GM21576 (cell line): Measurements from ENCODE around the gene TBXA2R.
"Not testable (repeated sequence)": the region's sequence is repeated elsewhere in the genome, so short reads cannot be mapped to it uniquely, and the experiment has no call there.

ENCODE experiments used
- ATAC-seq: cut with Tn5 transposase; IDR thresholded peaks from one replicate; pipeline ENCODE4 v1.9.1; 2021; ENCODE audit warnings: mild to moderate bottlenecking, moderate library complexity; ENCODE audit not compliant: unreplicated experiment

The TBXA2R gene

GRCh38 chr19:3641515-3642269 is 35.0 kb upstream of the TBXA2R start:
- no peak for ATAC-seq

DNA sequence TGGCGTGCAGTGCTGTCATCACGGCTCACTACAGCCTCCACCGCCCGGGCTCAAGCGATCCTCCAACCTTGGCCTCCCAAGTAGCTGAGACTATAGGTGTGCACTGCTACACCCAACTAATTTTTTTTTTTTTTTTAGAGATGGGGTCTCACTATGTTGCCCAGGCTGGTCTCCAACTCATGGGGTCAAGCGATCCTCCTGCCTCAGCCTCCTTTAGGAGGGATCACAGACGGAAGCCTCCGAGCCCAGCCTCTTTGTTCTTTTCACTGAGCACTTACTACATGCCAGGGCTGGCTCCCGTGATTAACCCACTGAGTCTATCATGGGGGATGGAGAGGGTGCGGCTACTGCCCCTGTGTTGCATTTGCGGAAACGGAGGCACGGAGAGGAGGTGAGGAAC is 32.8 kb upstream of the TBXA2R start:
- ATAC-seq, result no peak

DNA sequence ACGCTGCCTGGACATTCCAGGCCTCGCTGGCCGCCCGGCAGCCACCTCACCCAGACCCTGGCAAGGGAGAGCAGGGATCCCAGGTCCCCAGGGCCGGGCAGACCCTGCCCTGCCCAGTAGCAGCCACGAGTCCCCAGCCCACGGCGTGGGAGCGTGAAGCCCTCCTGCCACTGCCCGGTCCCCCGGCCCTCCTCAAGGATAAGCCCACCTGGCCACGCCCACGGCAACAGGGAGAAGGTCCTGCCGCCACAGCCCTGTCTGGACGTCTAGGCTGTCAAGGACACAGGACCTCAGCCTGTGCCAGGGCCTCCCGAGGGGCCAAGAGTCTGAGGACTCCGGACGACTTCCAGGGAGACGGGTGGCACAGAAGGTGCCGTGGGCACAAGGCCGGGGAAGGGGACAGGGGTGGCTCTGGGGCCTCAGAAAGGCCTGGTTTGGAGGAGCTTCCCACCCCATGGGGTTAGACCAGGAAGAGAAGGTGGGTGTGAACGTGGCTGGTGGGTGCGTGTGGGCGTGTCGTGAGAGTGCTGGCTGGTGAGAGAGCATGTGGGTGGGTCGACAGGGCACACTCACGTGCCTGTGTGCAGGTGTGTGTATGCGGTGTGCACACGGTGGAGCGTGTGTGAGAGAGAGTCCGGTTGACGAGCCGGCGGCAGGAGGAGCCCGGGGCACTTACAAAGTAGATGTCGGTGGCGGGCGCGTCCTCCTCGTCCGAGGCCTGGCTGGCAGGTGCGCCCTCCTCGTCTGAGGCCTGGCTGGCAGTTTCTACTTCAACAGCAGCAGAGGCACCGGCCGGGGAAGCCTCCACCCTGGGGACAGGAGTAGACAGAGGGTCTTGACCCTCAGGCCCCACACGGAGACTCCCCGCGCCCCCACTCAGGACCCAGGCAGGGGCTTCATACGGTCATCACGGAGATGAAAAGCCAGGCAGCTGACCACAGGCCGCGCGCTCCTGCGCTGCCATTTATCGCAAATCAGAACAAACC is 31.8 kb upstream of the TBXA2R start:
- ATAC-seq, result no peak

- ATAC-seq, result no peak
These were observed 30.9 kb upstream of the TBXA2R start for GRCh38 chr19:3637621-3638020.

GRCh38 chr19:3636962-3637361 is 30.3 kb upstream of the TBXA2R start:
- no peak for ATAC-seq

GRCh38 chr19:3636506-3636905 is 29.8 kb upstream of the TBXA2R start:
- ATAC-seq, result no peak

DNA sequence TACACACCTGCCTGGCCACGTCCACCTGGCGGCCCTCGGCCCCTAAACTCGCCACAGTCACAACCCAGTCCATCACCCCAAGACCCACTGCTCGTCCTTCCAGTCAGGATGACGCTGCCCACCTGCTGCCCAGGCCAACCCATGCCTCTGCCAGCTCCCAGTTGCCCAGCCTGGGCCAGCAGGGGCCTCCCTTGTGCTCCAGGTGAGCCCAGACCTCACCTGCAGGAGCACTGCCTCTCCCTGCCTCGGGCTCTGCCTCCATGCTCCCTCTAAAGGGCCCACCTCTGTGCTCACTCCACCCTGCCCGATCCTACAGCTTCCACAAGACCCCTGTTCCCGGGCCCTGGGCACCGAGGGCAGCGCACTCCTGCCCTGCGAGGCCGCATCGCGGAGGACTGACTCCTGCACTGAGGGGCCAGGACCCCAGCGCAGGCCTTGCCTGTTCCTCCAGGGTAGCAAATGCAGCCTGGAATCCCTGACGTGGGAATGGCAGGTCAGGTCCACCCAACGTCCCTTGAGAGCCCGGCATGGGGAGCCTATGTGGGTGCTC is 27.9 kb upstream of the TBXA2R start:
- no peak for ATAC-seq

DNA sequence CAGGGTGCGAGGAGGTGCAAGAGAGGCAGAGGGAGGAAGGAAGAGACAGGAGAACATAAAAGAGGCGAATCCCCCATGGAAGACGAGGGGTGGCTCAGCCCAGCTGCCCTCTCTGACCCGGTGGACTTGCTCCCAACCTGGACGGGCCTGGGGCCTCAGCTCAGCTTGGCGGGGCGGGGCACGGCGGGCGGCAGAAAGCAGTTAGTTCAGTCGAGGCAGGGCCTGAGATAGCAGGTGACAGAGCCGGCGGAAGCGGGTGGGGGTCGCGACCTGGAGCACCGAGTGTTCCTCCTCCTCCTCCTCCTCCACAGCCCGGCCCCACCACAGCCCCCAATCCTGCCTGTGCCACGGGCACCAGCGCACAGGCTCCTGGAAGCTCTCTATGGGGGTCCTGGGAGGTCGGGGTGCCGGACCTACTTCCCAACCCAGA is 26.9 kb upstream of the TBXA2R start:
- ATAC-seq, result no peak

DNA sequence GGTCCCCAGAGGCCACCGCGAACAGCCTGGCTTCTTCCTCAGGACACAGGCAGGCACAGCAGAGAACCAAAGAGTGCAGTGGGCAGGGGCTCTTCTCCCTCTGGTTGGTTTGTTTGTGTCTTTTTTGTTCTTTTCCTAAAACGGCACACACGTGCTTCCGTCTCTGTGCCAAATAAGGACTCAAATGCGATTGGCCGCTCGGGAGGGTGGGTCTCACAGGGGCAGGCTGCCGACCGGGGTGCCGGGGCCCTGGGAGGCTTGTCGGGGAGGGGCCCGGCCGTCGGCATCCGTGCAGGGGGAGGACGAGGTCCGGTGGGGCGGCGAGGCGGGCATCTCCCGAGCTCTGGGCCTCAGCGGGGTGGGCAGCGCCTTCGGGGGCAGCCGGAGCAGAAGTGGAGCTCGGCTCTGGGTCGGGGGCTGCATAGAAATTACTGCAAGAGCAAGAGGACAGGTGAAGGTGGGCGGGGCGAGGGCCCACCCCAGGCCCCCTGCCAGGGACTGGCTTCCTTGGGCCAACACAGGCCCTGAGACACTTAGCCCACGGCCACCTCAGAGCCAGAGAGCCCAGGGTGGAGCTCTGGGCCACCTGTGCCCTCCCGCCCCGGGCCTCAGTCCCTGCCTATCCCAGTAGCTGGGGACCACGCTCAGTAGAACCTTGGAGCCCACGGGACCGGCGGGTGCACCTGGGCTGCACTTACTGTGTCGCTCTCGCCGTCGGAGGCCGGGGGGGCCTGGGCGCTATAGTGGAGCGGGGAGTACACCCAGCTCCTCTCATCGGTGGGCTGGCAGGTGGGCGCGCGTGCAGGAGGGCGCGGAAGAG is 26.3 kb upstream of the TBXA2R start:
- no peak for ATAC-seq

GRCh38 chr19:3632098-3632497 is 25.4 kb upstream of the TBXA2R start:
- no peak for ATAC-seq

GRCh38 chr19:3631053-3631861 is 24.6 kb upstream of the TBXA2R start:
- no peak for ATAC-seq

DNA sequence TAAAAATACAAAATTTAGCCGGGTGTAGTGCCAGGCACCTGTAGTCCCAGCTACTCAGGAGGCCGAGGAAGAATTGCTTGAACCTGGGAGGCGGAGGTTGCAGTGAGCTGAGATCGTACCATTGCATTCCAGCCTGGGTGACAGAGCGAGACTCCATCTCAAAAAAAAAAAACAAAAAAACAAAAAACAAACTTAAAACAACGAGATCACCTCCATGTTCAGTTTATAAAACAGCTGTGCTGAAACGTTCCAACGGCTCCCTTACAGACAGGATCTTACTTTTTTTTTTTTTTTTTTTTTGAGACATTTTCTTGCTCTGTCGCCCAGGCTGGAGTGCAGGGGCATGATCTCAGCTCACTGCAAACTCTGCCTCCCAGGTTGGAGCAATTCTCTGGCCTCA is 22.1 kb upstream of the TBXA2R start:
- not testable (repeated sequence) for ATAC-seq

DNA sequence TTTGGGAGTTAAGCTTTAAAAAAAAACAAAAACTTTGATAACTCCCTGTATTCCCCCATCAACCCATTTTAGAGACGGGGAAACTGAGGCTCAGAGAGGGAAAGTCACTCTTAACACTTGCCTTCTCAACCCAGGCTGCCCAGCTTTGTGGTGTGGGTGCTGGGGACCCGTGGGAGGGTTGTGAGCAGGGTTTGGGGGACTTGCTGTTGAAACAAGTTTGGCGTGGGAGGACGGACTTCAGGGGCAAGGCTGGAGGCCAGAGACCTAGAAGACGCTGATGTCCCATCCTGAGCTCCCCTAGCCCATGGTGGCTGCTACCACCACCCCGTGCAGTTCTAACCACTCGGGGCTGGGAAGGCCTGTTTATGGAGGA is 20.7 kb upstream of the TBXA2R start:
- no peak for ATAC-seq

- ATAC-seq, result peak; percentile 83
These were observed 20.0 kb upstream of the TBXA2R start, which contains the start of gene CACTIN for GRCh38 chr19:3626473-3627350. CACTIN (minus strand) TSS chr19:3626790; CDS start chr19:3626762, 28 bp downstream.

GRCh38 chr19:3625996-3626472 is 19.4 kb upstream of the TBXA2R start:
- peak; percentile 3 for ATAC-seq

GRCh38 chr19:3623716-3624115 is 17.0 kb upstream of the TBXA2R start:
- ATAC-seq, result no peak

GRCh38 chr19:3622224-3622623 is 15.5 kb upstream of the TBXA2R start:
- ATAC-seq, result no peak

DNA sequence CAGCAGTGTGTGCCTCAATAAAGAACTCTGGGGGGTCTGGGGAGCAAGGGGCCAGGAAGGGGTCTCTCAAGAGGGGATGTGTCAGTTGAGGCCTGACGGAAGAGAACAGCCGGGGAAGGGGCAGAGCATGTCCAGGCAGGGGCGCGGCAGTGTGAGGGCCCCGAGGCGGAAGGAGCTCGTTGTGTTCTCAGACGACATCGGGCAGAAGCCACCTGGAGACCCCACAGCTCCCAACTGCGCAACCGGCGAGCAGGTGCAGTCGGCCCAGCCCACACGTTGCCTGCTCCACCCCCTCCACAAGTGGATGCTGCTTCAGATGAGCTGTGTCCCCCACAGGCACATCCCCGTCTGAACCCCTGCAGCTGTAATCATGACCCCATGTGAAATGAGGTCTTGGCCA is 15.0 kb upstream of the TBXA2R start:
- no peak for ATAC-seq
